ENCODE measurements around the gene DDX3X. TPM values are rescaled to one million over a fixed set of nuclear protein-coding genes. Genes with fewer than 3 reads are reported as not detected.

The DDX3X gene
- total and polyA plus RNA-seq, 2 donors (not counting 1 experiment from before 2014, with no cell fraction given), result 130 to 289 TPM

DNA sequence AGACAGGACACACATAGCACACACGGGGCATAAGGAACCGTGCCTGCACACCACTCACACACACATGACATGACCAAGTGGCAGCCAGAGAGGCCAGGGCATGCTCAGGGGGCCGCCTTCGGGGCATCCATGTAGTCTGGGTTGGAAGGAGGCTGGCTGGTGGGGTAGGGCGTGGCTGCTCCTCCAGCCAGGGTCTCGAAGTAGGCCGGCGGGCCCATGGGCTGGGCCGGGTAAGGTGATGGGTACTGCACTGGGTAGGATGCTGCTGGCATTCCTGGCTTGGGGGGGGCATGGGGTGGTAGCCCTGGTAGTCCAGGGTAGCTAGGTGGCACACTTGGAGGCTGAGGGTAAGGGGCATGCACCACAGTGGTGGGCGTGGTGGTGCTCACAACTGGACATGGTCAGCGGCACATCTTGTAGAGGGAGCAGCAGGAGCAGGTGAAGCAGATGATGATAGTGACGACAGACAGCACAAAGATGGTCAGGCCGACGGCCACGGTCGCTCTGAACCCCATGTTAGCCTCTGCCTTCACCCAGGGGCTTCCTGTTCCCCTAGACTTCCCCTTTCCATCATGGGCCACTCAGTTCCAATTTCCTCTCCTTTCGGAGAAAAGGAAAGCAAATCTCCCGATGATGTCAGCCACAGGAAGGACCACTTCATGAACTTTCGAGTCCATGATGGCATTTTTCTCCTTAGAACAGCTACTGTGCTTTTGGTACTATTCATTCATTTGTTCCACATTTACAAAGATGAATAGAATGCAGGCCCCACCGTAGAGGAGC, 10.9 kb upstream of the DDX3X start:
- POLR2A ChIA-PET, result no interaction called here
- TF ChIP-seq, protein P1, sequence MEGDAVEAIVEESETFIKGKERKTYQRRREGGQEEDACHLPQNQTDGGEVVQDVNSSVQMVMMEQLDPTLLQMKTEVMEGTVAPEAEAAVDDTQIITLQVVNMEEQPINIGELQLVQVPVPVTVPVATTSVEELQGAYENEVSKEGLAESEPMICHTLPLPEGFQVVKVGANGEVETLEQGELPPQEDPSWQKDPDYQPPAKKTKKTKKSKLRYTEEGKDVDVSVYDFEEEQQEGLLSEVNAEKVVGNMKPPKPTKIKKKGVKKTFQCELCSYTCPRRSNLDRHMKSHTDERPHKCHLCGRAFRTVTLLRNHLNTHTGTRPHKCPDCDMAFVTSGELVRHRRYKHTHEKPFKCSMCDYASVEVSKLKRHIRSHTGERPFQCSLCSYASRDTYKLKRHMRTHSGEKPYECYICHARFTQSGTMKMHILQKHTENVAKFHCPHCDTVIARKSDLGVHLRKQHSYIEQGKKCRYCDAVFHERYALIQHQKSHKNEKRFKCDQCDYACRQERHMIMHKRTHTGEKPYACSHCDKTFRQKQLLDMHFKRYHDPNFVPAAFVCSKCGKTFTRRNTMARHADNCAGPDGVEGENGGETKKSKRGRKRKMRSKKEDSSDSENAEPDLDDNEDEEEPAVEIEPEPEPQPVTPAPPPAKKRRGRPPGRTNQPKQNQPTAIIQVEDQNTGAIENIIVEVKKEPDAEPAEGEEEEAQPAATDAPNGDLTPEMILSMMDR (IDR thresholded peaks at IDR 0.05), result no peak
- no peak for TF ChIP-seq EZH2 (IDR thresholded peaks at IDR 0.05; ENCODE audit: borderline replicate concordance, insufficient read depth, low read depth, low read length, poor library complexity, severe bottlenecking)

DNA sequence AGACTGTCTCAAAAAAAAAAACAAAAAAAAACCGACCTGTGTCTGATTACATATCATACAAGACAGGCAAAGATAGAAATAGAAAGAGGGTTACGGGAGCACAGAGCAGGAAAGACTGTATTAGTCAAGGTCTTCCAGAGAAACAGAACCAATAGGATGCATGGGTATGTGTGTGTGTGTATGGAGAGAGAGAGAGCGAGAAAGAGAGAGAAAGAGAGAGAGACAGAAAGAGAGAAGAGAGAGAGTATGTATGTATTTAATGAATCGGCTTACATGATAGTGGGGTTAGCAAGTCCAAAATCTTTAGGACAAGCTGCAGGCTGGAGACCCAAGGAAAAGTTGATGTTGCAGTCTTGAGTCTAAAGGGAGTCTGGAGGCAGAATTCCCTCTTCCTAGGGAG, 7.5 kb upstream of the DDX3X start:
- Mint-ChIP-seq H3K9me3 (ENCODE audit: insufficient read depth) (no peaks in the 10 kb centered on the region), H3K27me3 (no peaks in the 10 kb centered on the region), H3K4me3 (no peak overlapping the region), H3K4me1 (peaks cover 7% of the 10 kb centered on the region), H3K27ac (no peak overlapping the region)
- peaks cover 1% of the 10 kb centered on the region for H3K79me2 ChIP-seq (ENCODE audit: control insufficient read depth, insufficient read depth, low read length)
- H3K9me3 ChIP-seq (ENCODE audit: control extremely low read depth in 1 of 3, control insufficient read depth in 2 of 3, insufficient read depth in 1 of 3, low read length in 2 of 3), result no peaks in the 10 kb centered on the region
- ChIA-PET POLR2A (no interaction called here), CTCF (no interaction called here)
- H2AFZ ChIP-seq (ENCODE audit: insufficient read depth, low read depth, low read length, poor library complexity, severe bottlenecking), result no peak overlapping the region
- H3K4me2 ChIP-seq (replicated peaks; ENCODE audit: low read depth, low read length, poor library complexity, severe bottlenecking), result no peak overlapping the region
- no peak overlapping the region for H3K27ac ChIP-seq (ENCODE audit: low read length in 2 of 2)
- no peak for DNase-seq
- H3K27me3 ChIP-seq (replicated peaks in 1 of 4; ENCODE audit: control extremely low read depth in 1 of 4, control insufficient read depth in 3 of 4, insufficient read depth in 4 of 4, low read length in 3 of 4), result no peaks in the 10 kb centered on the region
- no peak for ATAC-seq (ENCODE audit: low read depth)
- H3K9ac ChIP-seq (ENCODE audit: low read length), result no peak overlapping the region
- no peaks in the 10 kb centered on the region for H3K36me3 ChIP-seq (replicated peaks in 1 of 2; ENCODE audit: control extremely low read depth in 1 of 2, control insufficient read depth in 1 of 2, extremely low read depth in 1 of 2, insufficient read depth in 2 of 2, low read length in 1 of 2)
- H3K4me3 ChIP-seq (ENCODE audit: control extremely low read depth in 1 of 5, extremely low read depth in 1 of 5, insufficient read depth in 1 of 5, low read depth in 2 of 5, low read length in 4 of 5), result no peak overlapping the region
- intact Hi-C loops (cut with micrococcal nuclease), result no loop called here
- TF ChIP-seq, protein P1 (IDR thresholded peaks at IDR 0.05), result no peak
- no peak for TF ChIP-seq EZH2 (IDR thresholded peaks at IDR 0.05; ENCODE audit: borderline replicate concordance, insufficient read depth, low read depth, low read length, poor library complexity, severe bottlenecking)
- H3K4me1 ChIP-seq (ENCODE audit: control insufficient read depth in 2 of 2, insufficient read depth in 2 of 2, low read length in 2 of 2), result peaks cover 6 to 8% of the 10 kb centered on the region in 2 donors
- no peaks in the 10 kb centered on the region for H4K20me1 ChIP-seq (ENCODE audit: control insufficient read depth, insufficient read depth, low read length, poor library complexity, severe bottlenecking)
- WGBS (ENCODE audit: insufficient coverage), result no CpG with 5 or more reads among the region's 4 CpGs

More for the DNA sequence above, 10.9 kb upstream of the DDX3X start:
- no peak overlapping the region for H3K27ac Mint-ChIP-seq
- no peaks in the 10 kb centered on the region for H3K9me3 ChIP-seq (ENCODE audit: control extremely low read depth in 1 of 3, control insufficient read depth in 2 of 3, insufficient read depth in 1 of 3, low read length in 2 of 3)
- H3K9ac ChIP-seq (ENCODE audit: low read length), result no peak overlapping the region
- no peaks in the 10 kb centered on the region for H3K27me3 Mint-ChIP-seq
- ATAC-seq (ENCODE audit: low read depth) (no peak), DNase-seq (no peak)
- no peaks in the 10 kb centered on the region for H3K4me1 ChIP-seq (ENCODE audit: control insufficient read depth in 2 of 2, insufficient read depth in 2 of 2, low read length in 2 of 2)
- intact Hi-C loops (cut with micrococcal nuclease), result no loop called here
- H3K4me3 Mint-ChIP-seq, result no peak overlapping the region
- H3K79me2 ChIP-seq (ENCODE audit: control insufficient read depth, insufficient read depth, low read length), result no peaks in the 10 kb centered on the region
- no peak overlapping the region for H3K27ac ChIP-seq (ENCODE audit: low read length in 2 of 2)
- H3K36me3 ChIP-seq (replicated peaks in 1 of 2; ENCODE audit: control extremely low read depth in 1 of 2, control insufficient read depth in 1 of 2, extremely low read depth in 1 of 2, insufficient read depth in 2 of 2, low read length in 1 of 2), result no peaks in the 10 kb centered on the region
- CTCF ChIA-PET, result no interaction called here
- no peaks in the 10 kb centered on the region for H3K9me3 Mint-ChIP-seq (ENCODE audit: insufficient read depth)
- no peaks in the 10 kb centered on the region for H4K20me1 ChIP-seq (ENCODE audit: control insufficient read depth, insufficient read depth, low read length, poor library complexity, severe bottlenecking)
- H3K4me3 ChIP-seq (ENCODE audit: control extremely low read depth in 1 of 5, extremely low read depth in 1 of 5, insufficient read depth in 1 of 5, low read depth in 2 of 5, low read length in 4 of 5), result no peak overlapping the region
- H3K4me1 Mint-ChIP-seq, result no peaks in the 10 kb centered on the region
- no peak overlapping the region for H2AFZ ChIP-seq (ENCODE audit: insufficient read depth, low read depth, low read length, poor library complexity, severe bottlenecking)
- no peak overlapping the region for H3K4me2 ChIP-seq (replicated peaks; ENCODE audit: low read depth, low read length, poor library complexity, severe bottlenecking)
- 49% methylated on average over 6 of the region's 20 CpGs for WGBS (ENCODE audit: insufficient coverage)
- H3K27me3 ChIP-seq (replicated peaks in 1 of 4; ENCODE audit: control extremely low read depth in 1 of 4, control insufficient read depth in 3 of 4, insufficient read depth in 4 of 4, low read length in 3 of 4), result no peaks in the 10 kb centered on the region
